Peyer's patch (tissue), 4 donors: ENCODE measurements around the gene GJA5. TPM values are rescaled to one million over a fixed set of nuclear protein-coding genes. Genes with fewer than 3 reads are reported as not detected.

ENCODE experiments used
- total RNA-seq, 4 donors: library from RNA; depleted of rRNA; stranded (reverse); fragments of >200 nt; gene quantifications; one replicate each; pipeline ENCODE4 v1.1.0, GENCODE V29; 2016

The GJA5 gene
- total RNA-seq, 4 donors from 2014 or later: 0.70 to 4.1 (median 2.8) TPM

Other genes starting within 250 kb of the GJA5 start
- 10 to 100 TPM in 3 of 4 donors, 1 to 10 TPM in 1; 5.0 to 14.3 (median 13.4) TPM for gene BCL9, start 219.1 kb downstream of the GJA5 start, total RNA-seq
- 10 to 100 TPM; 12.3 to 33.0 (median 18.8) TPM for gene ACP6, start 90.1 kb downstream of the GJA5 start, total RNA-seq
- not detected for gene GJA8, start 142.2 kb upstream of the GJA5 start, total RNA-seq
- 10 to 100 TPM; 14.9 to 30.9 (median 27.8) TPM for gene GPR89B, start 167.8 kb upstream of the GJA5 start, total RNA-seq